ENCODE measurements around the gene TMEM167A.

DNA sequence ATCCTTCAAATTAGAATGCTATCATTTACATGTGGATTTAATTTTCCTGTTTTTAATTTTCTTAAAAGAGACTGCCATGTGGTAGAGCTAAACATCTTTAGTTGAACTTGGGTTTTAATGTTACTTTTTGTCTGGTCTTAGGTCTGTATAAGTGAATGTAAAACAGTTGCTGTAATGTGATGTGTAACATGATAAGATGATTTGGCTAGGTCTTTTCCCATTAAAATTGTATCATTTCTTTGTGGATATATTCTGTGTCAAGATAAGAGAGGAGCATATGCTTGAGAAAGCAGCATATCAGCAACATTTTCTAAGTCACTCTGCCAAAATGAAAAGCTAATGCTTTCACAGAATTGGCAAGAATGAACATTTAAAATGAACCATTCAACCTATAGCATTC lies 18.5 kb downstream of the TMEM167A start:
- TF ChIP-seq, protein P1, sequence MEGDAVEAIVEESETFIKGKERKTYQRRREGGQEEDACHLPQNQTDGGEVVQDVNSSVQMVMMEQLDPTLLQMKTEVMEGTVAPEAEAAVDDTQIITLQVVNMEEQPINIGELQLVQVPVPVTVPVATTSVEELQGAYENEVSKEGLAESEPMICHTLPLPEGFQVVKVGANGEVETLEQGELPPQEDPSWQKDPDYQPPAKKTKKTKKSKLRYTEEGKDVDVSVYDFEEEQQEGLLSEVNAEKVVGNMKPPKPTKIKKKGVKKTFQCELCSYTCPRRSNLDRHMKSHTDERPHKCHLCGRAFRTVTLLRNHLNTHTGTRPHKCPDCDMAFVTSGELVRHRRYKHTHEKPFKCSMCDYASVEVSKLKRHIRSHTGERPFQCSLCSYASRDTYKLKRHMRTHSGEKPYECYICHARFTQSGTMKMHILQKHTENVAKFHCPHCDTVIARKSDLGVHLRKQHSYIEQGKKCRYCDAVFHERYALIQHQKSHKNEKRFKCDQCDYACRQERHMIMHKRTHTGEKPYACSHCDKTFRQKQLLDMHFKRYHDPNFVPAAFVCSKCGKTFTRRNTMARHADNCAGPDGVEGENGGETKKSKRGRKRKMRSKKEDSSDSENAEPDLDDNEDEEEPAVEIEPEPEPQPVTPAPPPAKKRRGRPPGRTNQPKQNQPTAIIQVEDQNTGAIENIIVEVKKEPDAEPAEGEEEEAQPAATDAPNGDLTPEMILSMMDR (IDR thresholded peaks at IDR 0.05) = no peak
- TF ChIP-seq POLR2A (IDR thresholded peaks at IDR 0.05) = no peak
